GM18505 (cell line): ENCODE results near the gene CACNA2D2.

Experiments
- ATAC-seq: cut with Tn5 transposase; IDR thresholded peaks from one replicate; pipeline ENCODE4 v1.9.1; 2021; ENCODE audit not compliant: unreplicated experiment
- POLR2A ChIP-seq: IDR thresholded peaks from 4 replicates; pipeline ENCODE4 v1.6.1; 2011; ENCODE audit warnings: borderline replicate concordance; ENCODE audit not compliant: insufficient read depth, insufficient read length; ENCODE audit errors: extremely low read depth

CACNA2D2 gene

DNA sequence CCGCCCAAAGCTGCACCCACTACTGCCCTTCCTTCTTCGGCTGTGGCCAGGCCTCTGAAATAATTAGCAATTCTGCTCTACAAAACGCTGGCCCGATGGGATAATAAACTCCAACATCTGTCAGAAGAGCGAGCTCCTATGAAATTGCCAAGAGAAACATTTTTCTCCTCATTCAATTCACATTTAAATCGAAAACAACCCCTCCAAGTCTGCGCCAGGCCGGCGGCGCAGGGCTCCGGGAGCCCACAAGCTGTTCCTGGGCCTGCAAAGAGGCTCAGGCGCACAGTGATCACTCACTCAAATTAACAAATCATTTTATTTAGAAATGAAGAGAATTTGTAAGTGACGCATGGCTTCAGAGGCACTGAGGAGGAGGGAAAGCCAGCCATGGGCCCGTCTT, 88.8 kb downstream of the CACNA2D2 start:
- ATAC-seq: no peak
- TF ChIP-seq POLR2A: no peak

- ATAC-seq: no peak
- no peak for TF ChIP-seq POLR2A
Observed at GRCh38 chr3:50412231-50412754, 91.1 kb downstream of the CACNA2D2 start.

- TF ChIP-seq POLR2A: no peak
- no peak for ATAC-seq
Observed at GRCh38 chr3:50411229-50411628, 92.2 kb downstream of the CACNA2D2 start.

DNA sequence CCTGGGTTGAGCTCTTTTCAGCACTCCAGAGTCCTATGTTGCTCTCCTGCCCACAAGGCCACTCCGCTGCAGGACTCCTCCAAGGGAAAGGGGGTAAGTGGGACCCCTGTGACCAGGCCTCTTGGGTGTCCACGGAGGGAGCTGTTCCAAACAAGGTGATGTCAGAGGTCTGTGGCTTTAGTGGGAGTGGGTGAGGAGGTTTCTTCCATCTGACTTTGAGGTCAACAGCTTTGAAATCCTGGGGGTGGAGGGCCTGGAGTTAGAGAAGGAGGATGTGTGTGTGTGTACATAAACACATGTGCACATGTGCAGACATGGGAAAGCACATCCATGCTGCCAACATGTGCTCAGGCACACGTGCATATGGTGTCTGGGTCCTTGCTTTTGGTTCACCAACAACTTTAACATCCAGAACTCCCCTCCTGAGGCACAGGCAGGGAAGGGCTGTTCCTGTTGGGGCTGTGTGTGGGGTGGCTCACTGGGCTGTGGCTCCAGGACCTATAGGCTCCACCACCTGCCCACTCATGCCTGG, 92.8 kb downstream of the CACNA2D2 start:
- TF ChIP-seq POLR2A: no peak
- no peak for ATAC-seq

- no peak for TF ChIP-seq POLR2A
- ATAC-seq: no peak
Observed at GRCh38 chr3:50410185-50410584, 93.2 kb downstream of the CACNA2D2 start.

DNA sequence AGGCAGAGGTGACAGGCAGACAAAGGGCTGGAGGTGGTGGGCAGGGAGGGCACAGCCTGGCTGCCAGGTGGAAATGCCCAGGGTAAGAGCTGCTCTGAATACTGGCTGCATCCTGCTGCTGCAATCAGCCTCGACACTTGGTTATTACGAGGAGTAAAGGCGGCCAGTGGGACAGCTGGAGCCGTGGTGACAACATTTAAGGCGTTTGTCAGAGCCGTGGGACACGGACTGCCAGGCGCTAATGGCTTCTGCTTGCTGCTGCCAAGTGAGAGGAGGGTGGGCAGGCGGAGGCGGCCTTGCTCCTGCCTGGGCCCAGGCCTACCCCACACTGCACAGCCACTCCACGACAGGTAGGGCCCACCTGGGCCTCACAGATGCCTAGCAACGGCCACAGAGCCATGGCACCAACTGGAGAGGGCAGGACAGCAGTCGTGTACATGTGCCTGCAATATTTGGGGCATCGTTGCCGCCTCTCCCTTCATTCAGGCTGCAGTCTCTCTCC, 94.9 kb downstream of the CACNA2D2 start:
- no peak for TF ChIP-seq POLR2A
- no peak for ATAC-seq

GRCh38 chr3:50406487-50406886, 96.9 kb downstream of the CACNA2D2 start:
- no peak for TF ChIP-seq POLR2A
- ATAC-seq: no peak

DNA sequence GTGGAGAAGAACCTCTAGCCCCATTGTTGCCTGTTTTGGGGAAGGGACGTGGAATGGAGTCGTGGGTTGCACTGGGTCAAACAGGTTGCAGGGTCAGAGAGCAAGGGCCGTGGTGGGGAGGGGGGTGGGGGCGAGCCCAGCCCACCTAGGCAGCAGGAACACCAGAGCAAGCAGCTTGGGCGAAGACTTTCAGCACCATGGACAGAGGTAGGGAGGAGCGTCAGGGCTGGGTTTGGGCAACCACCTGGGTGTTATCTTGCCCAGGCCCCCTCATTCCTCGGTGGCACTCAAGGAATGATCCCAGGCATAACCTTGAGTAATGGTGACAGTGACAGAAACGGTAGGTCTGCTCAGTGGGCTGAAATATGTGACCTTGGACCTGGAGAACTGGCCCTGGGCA, 98.2 kb downstream of the CACNA2D2 start:
- ATAC-seq: no peak
- TF ChIP-seq POLR2A: no peak

- TF ChIP-seq POLR2A: no peak
- no peak for ATAC-seq
Observed at GRCh38 chr3:50401978-50402595, 101.3 kb downstream of the CACNA2D2 start.

GRCh38 chr3:50396502-50396901, 106.9 kb downstream of the CACNA2D2 start:
- no peak for TF ChIP-seq POLR2A
- ATAC-seq: no peak

DNA sequence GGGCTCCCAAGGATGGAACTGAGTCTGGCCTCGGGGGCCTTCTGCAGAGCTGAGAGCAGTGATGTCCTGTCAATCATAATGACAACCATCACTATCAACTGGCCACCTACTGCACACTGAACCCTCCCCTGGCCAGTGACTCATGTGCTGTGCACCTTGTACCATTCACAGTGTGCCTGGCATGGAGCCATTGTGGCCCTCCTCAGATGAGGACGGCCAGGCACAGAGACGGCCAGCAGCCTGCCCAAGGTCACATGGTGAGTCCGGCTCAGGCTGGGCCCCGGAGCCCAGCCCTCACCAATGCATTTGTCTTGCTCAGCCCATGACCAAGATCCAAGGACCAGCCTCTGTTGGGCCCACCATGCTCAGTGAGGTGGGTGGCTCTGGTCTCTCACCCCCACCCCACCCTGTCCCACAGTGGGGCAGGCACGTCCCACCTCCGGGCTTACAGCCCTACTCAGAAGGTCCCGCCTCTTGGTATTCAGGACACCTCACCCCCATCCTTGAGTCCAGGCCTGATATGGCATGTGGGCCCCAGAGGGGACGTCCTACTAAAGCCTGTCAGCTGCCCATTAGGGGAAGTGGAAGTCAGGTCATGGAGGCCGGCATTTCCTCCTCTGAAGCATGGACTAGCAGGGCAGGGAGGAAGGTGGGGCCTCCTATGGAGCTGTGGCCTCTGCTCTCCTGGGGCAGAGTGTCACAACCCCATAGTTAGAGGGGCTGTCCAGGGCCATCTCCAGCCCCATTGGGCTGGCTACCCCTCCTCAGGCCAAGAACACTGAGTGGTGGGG, 108.2 kb downstream of the CACNA2D2 start:
- TF ChIP-seq POLR2A: no peak
- ATAC-seq: no peak

DNA sequence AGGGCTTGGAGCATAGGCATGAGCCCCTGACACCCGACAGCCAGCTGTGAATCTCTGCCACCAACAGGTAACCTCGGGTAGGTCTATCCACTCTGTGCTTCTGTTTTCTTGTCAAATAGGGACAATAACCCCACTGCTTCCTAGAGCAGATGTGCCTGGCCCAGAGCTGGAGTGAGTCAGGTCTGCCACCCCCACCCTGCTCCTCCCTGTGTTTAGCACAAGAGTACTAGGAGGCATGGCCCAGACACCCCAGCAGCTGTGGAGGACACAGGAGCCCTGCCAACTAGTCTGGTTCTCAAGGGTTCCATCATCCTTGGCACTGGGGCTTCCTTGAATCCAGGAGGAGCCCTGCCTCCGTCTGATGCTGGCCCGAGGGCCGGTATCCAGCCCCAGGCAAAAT, 110.4 kb downstream of the CACNA2D2 start:
- ATAC-seq: no peak
- no peak for TF ChIP-seq POLR2A

- no peak for TF ChIP-seq POLR2A
- no peak for ATAC-seq
Observed at GRCh38 chr3:50392101-50392715, 111.2 kb downstream of the CACNA2D2 start.
